HepG2 (cell line): Measurements from ENCODE around the gene PIP5K1A. TPM values are rescaled to one million over a fixed set of nuclear protein-coding genes. Genes with fewer than 3 reads are reported as not detected.

Experiments used
- ARNTL ChIP-seq: sonication (generic); formaldehyde crosslinking; IDR thresholded peaks from 2 replicates; pipeline ENCODE4 v1.4.0; 2020; ENCODE audit warnings: mild to moderate bottlenecking, missing genetic modification reagents
- BORCS8-MEF2B ChIP-seq: sonication (generic); formaldehyde crosslinking; IDR thresholded peaks from 2 replicates; pipeline ENCODE4 v1.8.0; 2022; ENCODE audit warnings: mild to moderate bottlenecking, missing genetic modification reagents
- CTCF ChIP-seq: sonication (generic); formaldehyde crosslinking; IDR thresholded peaks from 2 replicates; pipeline ENCODE4 v1.5.0; 2020; ENCODE audit warnings: mild to moderate bottlenecking, missing genetic modification reagents, moderate library complexity
- DR1 ChIP-seq: sonication (generic); formaldehyde crosslinking; IDR thresholded peaks from 2 replicates; pipeline ENCODE4 v1.8.0; 2021; ENCODE audit warnings: mild to moderate bottlenecking, missing genetic modification reagents, inconsistent platforms
- FOXM1 ChIP-seq: sonication (generic); formaldehyde crosslinking; IDR thresholded peaks from 2 replicates; pipeline ENCODE4 v1.5.0; 2020; ENCODE audit warnings: missing genetic modification reagents
- HDAC6 ChIP-seq: fragments of 200-600 bp; sonication (generic); IDR thresholded peaks from 2 replicates; pipeline ENCODE4 v1.7.0; 2017; ENCODE audit warnings: mild to moderate bottlenecking, antibody characterized with exemption, low read length, low read depth
- ISL2 ChIP-seq: sonication (generic); formaldehyde crosslinking; IDR thresholded peaks from 2 replicates; pipeline ENCODE4 v1.5.0; 2020; ENCODE audit warnings: missing genetic modification reagents
- KDM3A ChIP-seq: IDR thresholded peaks from 2 replicates; pipeline ENCODE4 v1.6.1; 2018; ENCODE audit warnings: low read depth, missing compliant biosample characterization
- MAZ ChIP-seq, 2 experiments: sonication (generic) in 1 of 2; formaldehyde crosslinking in 1 of 2; IDR thresholded peaks; 2 replicates each; pipeline versions ENCODE4 v1.5.0 to v1.6.1; 2012 to 2020; ENCODE audit warnings: low read depth in 2 of 2, mild to moderate bottlenecking in 2 of 2, borderline replicate concordance in 1 of 2, improper control_type of control experiment in 1 of 2, low read length in 1 of 2, missing genetic modification reagents in 1 of 2, moderate library complexity in 1 of 2
- NFIC ChIP-seq: IDR thresholded peaks from 2 replicates; pipeline ENCODE4 v1.6.1; 2012; ENCODE audit warnings: mild to moderate bottlenecking, low read length, inconsistent platforms
- PAXIP1 ChIP-seq: sonication (generic); formaldehyde crosslinking; conservative IDR thresholded peaks from 2 replicates; pipeline ENCODE4 v1.4.0; 2020; ENCODE audit warnings: mild to moderate bottlenecking, missing genetic modification reagents, moderate library complexity
- POLR2AphosphoS5 ChIP-seq: IDR thresholded peaks from 2 replicates; pipeline ENCODE4 v1.6.1; 2012; ENCODE audit warnings: low read depth, low read length
- RARG ChIP-seq: sonication (generic); formaldehyde crosslinking; IDR thresholded peaks from 2 replicates; pipeline ENCODE4 v1.4.0; 2020; ENCODE audit warnings: low read depth, mild to moderate bottlenecking, missing genetic modification reagents
- YEATS4 ChIP-seq: sonication (generic); formaldehyde crosslinking; IDR thresholded peaks from 2 replicates; pipeline ENCODE4 v1.4.0; 2020; ENCODE audit warnings: missing genetic modification reagents, borderline replicate concordance
- ZNF580 ChIP-seq: IDR thresholded peaks from 2 replicates; pipeline ENCODE4 v1.6.1; 2016; ENCODE audit warnings: low read depth, borderline replicate concordance
- ZNF605 ChIP-seq: sonication (generic); formaldehyde crosslinking; IDR thresholded peaks from 2 replicates; pipeline ENCODE4 v1.8.0; 2022; ENCODE audit warnings: mild to moderate bottlenecking, missing genetic modification reagents
- ZNF652 ChIP-seq: IDR thresholded peaks from 2 replicates; pipeline ENCODE4 v1.6.1; 2016; ENCODE audit warnings: low read depth, borderline replicate concordance
- ZNF670 ChIP-seq: sonication (generic); formaldehyde crosslinking; IDR thresholded peaks from 2 replicates; pipeline ENCODE4 v1.8.0; 2022; ENCODE audit warnings: mild to moderate bottlenecking, missing genetic modification reagents, borderline replicate concordance
- ZNF75D ChIP-seq: sonication (generic); formaldehyde crosslinking; IDR thresholded peaks from 2 replicates; pipeline ENCODE4 v1.8.1; 2023; ENCODE audit warnings: missing genetic modification reagents, mild to moderate bottlenecking, borderline replicate concordance
- ZNF773 ChIP-seq: sonication (generic); formaldehyde crosslinking; IDR thresholded peaks from 2 replicates; pipeline ENCODE4 v1.4.0; 2020; ENCODE audit warnings: missing genetic modification reagents, borderline replicate concordance
- polyA plus RNA-seq, 8 experiments: library from polyadenylated mRNA; depleted of rRNA in 3 of 8; stranded (reverse) in 7 of 8; unstranded in 1 of 8; fragments of >200 nt; fragmentation: Illumina TruSeq in 4 of 8; extraction: Trizol in 4 of 8; gene quantifications; 2 replicates each; pipeline versions ENCODE4 v1.2.1 to v1.2.3, GENCODE V29; 2011 to 2016; ENCODE audit warnings: low read depth in 4 of 8, missing spikeins in 1 of 8, mixed read lengths in 1 of 8; ENCODE audit not compliant: insufficient read depth in 1 of 8
- total RNA-seq, 5 experiments: library from RNA; depleted of rRNA; stranded (reverse); fragments of >200 nt; fragmentation: Illumina TruSeq; extraction: Trizol; gene quantifications; 2 replicates each; pipeline ENCODE4 v1.2.3, GENCODE V29; 2016; ENCODE audit warnings: low read depth in 1 of 5
- TF ChIP-seq, protein P1 (sequence below): sonication (generic); formaldehyde crosslinking; IDR thresholded peaks from 2 replicates; pipeline ENCODE4 v1.4.0; 2020; ENCODE audit warnings: mild to moderate bottlenecking, missing genetic modification reagents

PIP5K1A gene
- total and polyA plus RNA-seq, 2 of the 13 experiments (the other 11 are each of a cell fraction or from before 2014, with no cell fraction given): 45.3 to 65.1 TPM

DNA sequence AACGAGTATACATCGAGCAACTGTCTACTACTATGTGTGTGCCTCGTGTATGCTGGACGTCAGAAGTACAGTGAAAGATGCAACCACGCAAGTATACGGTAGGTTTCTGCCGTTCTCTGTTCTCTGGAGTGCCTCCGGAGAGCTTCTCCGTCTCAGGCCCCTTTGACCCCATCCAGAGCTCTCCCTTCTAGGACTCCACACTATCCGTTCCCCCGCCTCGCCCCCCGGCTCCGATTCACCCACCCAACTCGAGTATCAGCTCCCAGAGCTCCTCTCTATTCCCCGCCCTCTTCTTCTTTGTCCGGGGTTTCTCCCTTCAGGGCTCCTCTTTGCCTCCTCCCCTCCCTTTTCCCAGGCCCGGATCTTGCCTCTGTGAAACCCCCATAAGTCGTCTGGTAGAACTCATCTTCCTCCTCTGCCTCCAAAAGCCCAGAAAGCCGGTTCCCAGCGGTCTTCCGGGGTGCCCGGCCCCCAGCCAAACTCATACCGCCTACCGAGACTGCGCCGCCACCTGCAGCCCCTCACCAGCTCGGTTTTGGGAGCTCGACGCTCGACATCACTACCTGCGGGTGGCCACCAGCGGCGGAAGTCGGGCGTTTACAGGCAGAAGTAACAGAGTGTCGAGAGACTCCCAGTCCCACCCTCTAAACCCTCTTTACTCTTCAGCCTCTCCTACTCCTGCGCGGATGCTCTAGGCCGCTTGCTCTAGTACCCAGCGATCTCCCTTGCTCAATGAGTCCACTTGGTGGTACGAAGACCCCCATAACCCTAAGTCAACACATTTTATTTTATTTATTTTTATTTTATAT, 8.5 kb upstream of the PIP5K1A start, which contains the start of gene VPS72 (continued):
- TF ChIP-seq PAXIP1 (CRISPR knock-in tag): peak; percentile 63
- no peak for TF ChIP-seq FOXM1 (CRISPR knock-in tag)
- TF ChIP-seq NFIC: 0 out of 2 replicates have a peak, but pooled peaks have one; percentile 21
- TF ChIP-seq YEATS4 (CRISPR knock-in tag): 0 out of 2 replicates have a peak, but pooled peaks have one; percentile 86
- TF ChIP-seq, protein P1, sequence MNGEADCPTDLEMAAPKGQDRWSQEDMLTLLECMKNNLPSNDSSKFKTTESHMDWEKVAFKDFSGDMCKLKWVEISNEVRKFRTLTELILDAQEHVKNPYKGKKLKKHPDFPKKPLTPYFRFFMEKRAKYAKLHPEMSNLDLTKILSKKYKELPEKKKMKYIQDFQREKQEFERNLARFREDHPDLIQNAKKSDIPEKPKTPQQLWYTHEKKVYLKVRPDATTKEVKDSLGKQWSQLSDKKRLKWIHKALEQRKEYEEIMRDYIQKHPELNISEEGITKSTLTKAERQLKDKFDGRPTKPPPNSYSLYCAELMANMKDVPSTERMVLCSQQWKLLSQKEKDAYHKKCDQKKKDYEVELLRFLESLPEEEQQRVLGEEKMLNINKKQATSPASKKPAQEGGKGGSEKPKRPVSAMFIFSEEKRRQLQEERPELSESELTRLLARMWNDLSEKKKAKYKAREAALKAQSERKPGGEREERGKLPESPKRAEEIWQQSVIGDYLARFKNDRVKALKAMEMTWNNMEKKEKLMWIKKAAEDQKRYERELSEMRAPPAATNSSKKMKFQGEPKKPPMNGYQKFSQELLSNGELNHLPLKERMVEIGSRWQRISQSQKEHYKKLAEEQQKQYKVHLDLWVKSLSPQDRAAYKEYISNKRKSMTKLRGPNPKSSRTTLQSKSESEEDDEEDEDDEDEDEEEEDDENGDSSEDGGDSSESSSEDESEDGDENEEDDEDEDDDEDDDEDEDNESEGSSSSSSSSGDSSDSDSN (CRISPR knock-in tag): peak; percentile 71
- 0 out of 2 replicates have a peak, but pooled peaks have one; percentile 32 for TF ChIP-seq RARG (CRISPR knock-in tag)
- peak; percentile 95 for TF ChIP-seq ZNF605
- TF ChIP-seq HDAC6: no peak
- TF ChIP-seq MAZ (IDR thresholded peaks at IDR 0.05; ENCODE audit: borderline replicate concordance, low read depth, low read length): peak; percentile 83
- TF ChIP-seq MAZ (CRISPR knock-in tag; IDR thresholded peaks at IDR 0.05; ENCODE audit: low read depth): peak; percentile 80
- TF ChIP-seq ZNF670: no peak
- TF ChIP-seq ZNF580 (CRISPR knock-in tag): peak; percentile 72
- no peak for TF ChIP-seq ARNTL (CRISPR knock-in tag)
- TF ChIP-seq BORCS8-MEF2B (CRISPR knock-in tag): peak; percentile 69; the same call in 1 of the 2 replicates
- peak; percentile 47; the same call in 1 of the 2 replicates for TF ChIP-seq DR1
- peak; percentile 43; the same call in 1 of the 2 replicates for TF ChIP-seq ZNF652 (CRISPR knock-in tag)
- no peak for TF ChIP-seq ZNF773 (CRISPR knock-in tag)
- peak; percentile 64 for TF ChIP-seq ISL2 (CRISPR knock-in tag)
- no peak for TF ChIP-seq ZNF75D
- peak; percentile 96 for TF ChIP-seq POLR2AphosphoS5
- TF ChIP-seq CTCF (CRISPR knock-in tag): peak; percentile 51
- peak; percentile 60; the same call in 1 of the 2 replicates for TF ChIP-seq KDM3A
